Measurements from ENCODE around the gene MATK.

Gene MATK

GRCh38 chr19:3805859-3806258 is 19.7 kb upstream of the MATK start:
- H3K4me3 ChIP-seq (ENCODE audit: insufficient read depth, low read depth, low read length, poor library complexity, severe bottlenecking) = no peak overlapping the region
- H3K9me3 ChIP-seq (ENCODE audit: control insufficient read depth, low read length) = no peaks in the 10 kb centered on the region
- no peaks in the 10 kb centered on the region for H3K27me3 ChIP-seq (replicated peaks; ENCODE audit: control insufficient read depth, insufficient read depth, low read length, poor library complexity, severe bottlenecking)
- no peaks in the 10 kb centered on the region for H3K36me3 ChIP-seq (ENCODE audit: control insufficient read depth, insufficient read depth, low read length)
- no peak for DNase-seq
- no peak overlapping the region for H3K27ac ChIP-seq (ENCODE audit: insufficient read depth, low read length, poor library complexity, severe bottlenecking)
- H3K4me1 ChIP-seq (ENCODE audit: control insufficient read depth, insufficient read depth, low read length, poor library complexity, severe bottlenecking) = peaks cover 11% of the 10 kb centered on the region

DNA sequence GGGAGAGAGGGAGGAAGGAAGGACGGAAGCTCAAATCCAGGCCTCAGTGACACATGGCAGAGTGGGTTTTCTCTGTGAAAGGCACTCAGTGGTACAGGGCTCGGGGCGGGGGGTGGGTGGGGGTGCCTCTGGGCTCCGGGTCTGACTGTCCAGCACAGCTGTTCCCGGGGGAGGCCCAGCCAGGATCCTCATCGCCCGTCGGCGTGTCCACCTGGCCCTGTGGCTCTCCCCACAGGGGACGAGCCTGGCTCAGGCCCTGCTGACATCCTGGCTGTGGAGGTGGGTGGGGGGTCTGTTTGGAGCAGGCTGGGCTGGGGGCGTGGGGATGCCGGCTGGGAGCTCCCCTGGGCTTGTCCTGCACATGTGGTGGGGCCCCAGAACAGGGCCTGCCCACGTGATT is 18.2 kb upstream of the MATK start:
- no peak for DNase-seq
- no peaks in the 10 kb centered on the region for H3K9me3 ChIP-seq (ENCODE audit: control insufficient read depth, low read length)
- no peaks in the 10 kb centered on the region for H3K27me3 ChIP-seq (replicated peaks; ENCODE audit: control insufficient read depth, insufficient read depth, low read length, poor library complexity, severe bottlenecking)
- no peaks in the 10 kb centered on the region for H3K36me3 ChIP-seq (ENCODE audit: control insufficient read depth, insufficient read depth, low read length)
- no peak overlapping the region for H3K27ac ChIP-seq (ENCODE audit: insufficient read depth, low read length, poor library complexity, severe bottlenecking)
- no peak overlapping the region for H3K4me3 ChIP-seq (ENCODE audit: insufficient read depth, low read depth, low read length, poor library complexity, severe bottlenecking)
- peaks cover 12% of the 10 kb centered on the region for H3K4me1 ChIP-seq (ENCODE audit: control insufficient read depth, insufficient read depth, low read length, poor library complexity, severe bottlenecking)

DNA sequence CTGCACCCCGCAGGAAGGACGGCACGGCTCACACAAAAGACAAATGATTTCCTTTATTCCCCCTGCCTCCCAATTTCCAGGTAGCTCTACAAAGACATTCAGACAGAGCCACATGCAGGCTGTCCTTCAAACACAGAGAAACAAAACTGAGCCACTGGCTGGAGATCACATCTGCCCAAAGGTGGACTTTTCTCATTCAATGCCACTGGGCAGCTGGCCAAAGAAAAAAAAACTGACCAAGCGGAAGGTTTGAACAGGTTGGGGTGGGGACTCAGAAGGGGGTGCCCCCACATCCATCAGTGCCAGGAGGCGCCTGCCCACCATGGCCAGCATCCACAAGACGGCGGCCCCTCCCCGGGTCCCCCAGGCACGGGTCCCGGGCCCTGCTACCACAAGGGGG is 17.8 kb upstream of the MATK start:
- peaks cover 12% of the 10 kb centered on the region for H3K4me1 ChIP-seq (ENCODE audit: control insufficient read depth, insufficient read depth, low read length, poor library complexity, severe bottlenecking)
- no peak overlapping the region for H3K27ac ChIP-seq (ENCODE audit: insufficient read depth, low read length, poor library complexity, severe bottlenecking)
- H3K9me3 ChIP-seq (ENCODE audit: control insufficient read depth, low read length) = no peaks in the 10 kb centered on the region
- no peak for DNase-seq
- H3K4me3 ChIP-seq (ENCODE audit: insufficient read depth, low read depth, low read length, poor library complexity, severe bottlenecking) = no peak overlapping the region
- no peaks in the 10 kb centered on the region for H3K36me3 ChIP-seq (ENCODE audit: control insufficient read depth, insufficient read depth, low read length)
- no peaks in the 10 kb centered on the region for H3K27me3 ChIP-seq (replicated peaks; ENCODE audit: control insufficient read depth, insufficient read depth, low read length, poor library complexity, severe bottlenecking)

- Histone ChIP-seq H3K4me1 (ENCODE audit: control insufficient read depth, insufficient read depth, low read length, poor library complexity, severe bottlenecking) (peaks cover 12% of the 10 kb centered on the region), H3K9me3 (ENCODE audit: control insufficient read depth, low read length) (no peaks in the 10 kb centered on the region), H3K27me3 (replicated peaks; ENCODE audit: control insufficient read depth, insufficient read depth, low read length, poor library complexity, severe bottlenecking) (no peaks in the 10 kb centered on the region), H3K36me3 (ENCODE audit: control insufficient read depth, insufficient read depth, low read length) (no peaks in the 10 kb centered on the region), H3K27ac (ENCODE audit: insufficient read depth, low read length, poor library complexity, severe bottlenecking) (no peak overlapping the region), H3K4me3 (ENCODE audit: insufficient read depth, low read depth, low read length, poor library complexity, severe bottlenecking) (no peak overlapping the region)
- no peak for DNase-seq
Observed at GRCh38 chr19:3803114-3803888, 17.1 kb upstream of the MATK start.

DNA sequence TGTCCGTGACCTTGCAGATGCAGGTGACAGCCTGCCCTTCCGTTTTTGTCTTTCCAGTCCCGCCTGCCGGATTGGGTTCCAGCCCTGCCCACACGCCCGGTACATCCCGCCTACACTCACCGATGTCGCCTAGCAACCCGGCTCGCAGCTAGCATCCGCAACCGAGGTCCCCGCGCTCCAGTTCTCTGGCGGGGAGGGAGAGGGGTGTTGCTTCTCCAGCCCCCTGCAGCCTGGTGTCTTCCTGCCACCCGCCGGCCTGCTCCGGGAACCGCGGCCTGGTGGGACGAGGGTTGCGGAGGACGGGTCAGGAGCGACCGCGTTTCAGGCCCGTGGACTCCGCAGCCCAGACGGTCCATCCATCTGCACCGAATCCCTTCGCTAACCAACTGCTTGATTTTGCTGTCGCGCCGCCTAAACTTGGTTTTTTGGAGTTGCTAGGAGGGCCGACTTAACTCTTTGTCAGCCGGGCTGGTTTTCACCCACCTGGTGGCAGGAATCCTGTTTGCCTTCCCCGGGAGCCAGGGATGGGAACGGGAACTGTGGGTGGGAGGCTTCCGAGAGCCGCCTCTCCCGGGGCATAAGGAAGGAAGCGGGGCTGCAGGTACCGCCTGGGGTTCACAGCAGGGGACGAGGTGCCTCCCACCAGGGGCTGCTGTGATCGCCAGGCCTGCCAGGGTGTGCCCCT is 15.4 kb upstream of the MATK start:
- Histone ChIP-seq H3K36me3 (ENCODE audit: control insufficient read depth, insufficient read depth, low read length) (no peaks in the 10 kb centered on the region), H3K4me1 (ENCODE audit: control insufficient read depth, insufficient read depth, low read length, poor library complexity, severe bottlenecking) (peaks cover 12% of the 10 kb centered on the region), H3K27ac (ENCODE audit: insufficient read depth, low read length, poor library complexity, severe bottlenecking) (no peak overlapping the region), H3K9me3 (ENCODE audit: control insufficient read depth, low read length) (no peaks in the 10 kb centered on the region), H3K4me3 (ENCODE audit: insufficient read depth, low read depth, low read length, poor library complexity, severe bottlenecking) (peak overlapping the region; percentile 37), H3K27me3 (replicated peaks; ENCODE audit: control insufficient read depth, insufficient read depth, low read length, poor library complexity, severe bottlenecking) (no peaks in the 10 kb centered on the region)
- peak; percentile 37 to 45 (median 42) for DNase-seq

DNA sequence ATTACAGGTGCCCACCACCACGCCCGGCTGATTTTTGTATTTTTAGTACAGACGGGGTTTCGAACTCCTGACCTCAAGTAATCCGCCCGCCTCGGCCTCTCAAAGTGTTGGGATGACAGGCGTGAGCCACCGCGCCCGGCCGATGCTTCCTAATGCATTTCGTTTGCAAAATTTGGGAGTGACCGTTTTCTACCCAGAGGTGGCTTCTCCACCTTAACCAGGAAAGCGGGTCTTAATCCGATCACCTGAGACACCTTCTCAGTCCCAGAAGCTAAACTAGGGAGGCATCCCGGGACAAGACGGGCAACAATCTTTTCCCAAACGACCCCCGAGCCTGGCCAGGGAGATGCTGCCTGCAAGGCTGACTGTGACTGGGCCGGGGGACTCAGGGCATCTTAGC is 14.8 kb upstream of the MATK start:
- Histone ChIP-seq H3K36me3 (ENCODE audit: control insufficient read depth, insufficient read depth, low read length) (no peaks in the 10 kb centered on the region), H3K4me1 (ENCODE audit: control insufficient read depth, insufficient read depth, low read length, poor library complexity, severe bottlenecking) (peaks cover 12% of the 10 kb centered on the region), H3K9me3 (ENCODE audit: control insufficient read depth, low read length) (no peaks in the 10 kb centered on the region), H3K27ac (ENCODE audit: insufficient read depth, low read length, poor library complexity, severe bottlenecking) (no peak overlapping the region), H3K27me3 (replicated peaks; ENCODE audit: control insufficient read depth, insufficient read depth, low read length, poor library complexity, severe bottlenecking) (no peaks in the 10 kb centered on the region), H3K4me3 (ENCODE audit: insufficient read depth, low read depth, low read length, poor library complexity, severe bottlenecking) (peak overlapping the region; percentile 37)
- no peak for DNase-seq

DNA sequence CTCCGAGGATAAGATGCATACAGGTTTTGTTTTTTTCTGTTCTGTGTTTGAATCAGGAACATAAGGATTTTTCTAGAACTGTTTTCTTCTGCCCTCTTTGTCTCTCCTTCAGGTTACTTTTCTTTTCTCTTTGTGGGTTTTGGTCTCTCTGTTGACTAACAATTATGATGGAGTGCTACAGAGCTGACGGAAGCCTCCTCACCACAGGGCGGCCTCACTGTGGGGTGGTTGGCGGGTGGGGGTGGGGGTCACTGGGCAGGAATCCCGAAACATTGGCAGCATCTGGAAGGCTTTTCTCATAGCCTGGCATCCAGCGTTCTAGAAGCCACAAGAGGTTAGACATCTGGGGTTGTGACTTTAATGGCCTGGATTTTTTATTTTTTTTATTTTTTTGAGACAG is 12.0 kb upstream of the MATK start:
- Histone ChIP-seq H3K36me3 (ENCODE audit: control insufficient read depth, insufficient read depth, low read length) (no peaks in the 10 kb centered on the region), H3K27ac (ENCODE audit: insufficient read depth, low read length, poor library complexity, severe bottlenecking) (no peak overlapping the region), H3K4me3 (ENCODE audit: insufficient read depth, low read depth, low read length, poor library complexity, severe bottlenecking) (no peak overlapping the region), H3K4me1 (ENCODE audit: control insufficient read depth, insufficient read depth, low read length, poor library complexity, severe bottlenecking) (peaks cover 12% of the 10 kb centered on the region), H3K27me3 (replicated peaks; ENCODE audit: control insufficient read depth, insufficient read depth, low read length, poor library complexity, severe bottlenecking) (no peaks in the 10 kb centered on the region), H3K9me3 (ENCODE audit: control insufficient read depth, low read length) (no peaks in the 10 kb centered on the region)
- peak in 1 of 3 donors; percentile 28 for DNase-seq

DNA sequence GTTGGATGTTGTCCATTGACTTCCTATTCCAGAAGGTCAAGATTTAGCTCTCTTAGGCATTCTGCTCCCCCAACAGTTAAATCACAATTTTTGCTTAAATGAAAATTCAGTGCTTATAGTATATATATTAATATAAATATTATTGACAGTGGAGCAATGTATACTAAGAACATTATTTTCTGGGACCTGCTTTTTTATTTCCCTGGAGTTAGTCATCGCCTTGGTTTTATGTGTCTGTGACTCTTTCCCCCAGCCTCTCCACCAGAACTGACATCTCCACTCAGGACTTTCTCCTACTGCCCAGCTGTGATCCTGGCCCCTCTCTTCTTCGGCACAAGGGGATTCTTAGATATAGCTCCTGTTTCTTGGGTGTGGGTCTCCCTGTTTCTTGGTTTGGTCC is 10.2 kb upstream of the MATK start:
- DNase-seq = no peak

DNA sequence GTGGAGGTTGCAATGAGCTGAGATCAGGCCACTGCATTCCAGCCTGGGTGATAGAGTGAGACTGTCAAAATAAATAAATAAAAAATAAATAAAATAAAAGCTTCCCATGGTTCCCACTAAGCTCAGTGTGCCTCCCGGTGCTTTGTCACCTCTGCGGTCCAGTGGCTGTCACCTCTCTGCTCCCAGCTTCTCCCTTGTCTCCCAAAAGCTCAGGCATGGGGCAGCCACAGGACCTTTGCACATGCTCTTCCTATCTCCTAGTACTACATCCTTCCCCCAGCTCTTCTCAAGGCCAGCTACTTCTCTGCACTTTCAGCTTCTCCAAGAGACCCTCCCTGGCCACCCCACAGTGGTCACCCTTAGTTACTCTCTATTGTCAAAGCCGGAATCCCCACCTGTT is 7.6 kb upstream of the MATK start:
- Histone ChIP-seq H3K36me3 (ENCODE audit: control insufficient read depth, insufficient read depth, low read length) (no peaks in the 10 kb centered on the region), H3K4me3 (ENCODE audit: insufficient read depth, low read depth, low read length, poor library complexity, severe bottlenecking) (no peak overlapping the region), H3K4me1 (ENCODE audit: control insufficient read depth, insufficient read depth, low read length, poor library complexity, severe bottlenecking) (no peaks in the 10 kb centered on the region), H3K27me3 (replicated peaks; ENCODE audit: control insufficient read depth, insufficient read depth, low read length, poor library complexity, severe bottlenecking) (no peaks in the 10 kb centered on the region), H3K27ac (ENCODE audit: insufficient read depth, low read length, poor library complexity, severe bottlenecking) (no peak overlapping the region), H3K9me3 (ENCODE audit: control insufficient read depth, low read length) (no peaks in the 10 kb centered on the region)
- DNase-seq = no peak

More for the DNA sequence above, 10.2 kb upstream of the MATK start:
- no peak overlapping the region for H3K4me3 ChIP-seq (ENCODE audit: insufficient read depth, low read depth, low read length, poor library complexity, severe bottlenecking)
- H3K27ac ChIP-seq (ENCODE audit: insufficient read depth, low read length, poor library complexity, severe bottlenecking) = no peak overlapping the region
- no peaks in the 10 kb centered on the region for H3K27me3 ChIP-seq (replicated peaks; ENCODE audit: control insufficient read depth, insufficient read depth, low read length, poor library complexity, severe bottlenecking)
- H3K36me3 ChIP-seq (ENCODE audit: control insufficient read depth, insufficient read depth, low read length) = no peaks in the 10 kb centered on the region
- no peaks in the 10 kb centered on the region for H3K9me3 ChIP-seq (ENCODE audit: control insufficient read depth, low read length)
- H3K4me1 ChIP-seq (ENCODE audit: control insufficient read depth, insufficient read depth, low read length, poor library complexity, severe bottlenecking) = peaks cover 6% of the 10 kb centered on the region

DNA sequence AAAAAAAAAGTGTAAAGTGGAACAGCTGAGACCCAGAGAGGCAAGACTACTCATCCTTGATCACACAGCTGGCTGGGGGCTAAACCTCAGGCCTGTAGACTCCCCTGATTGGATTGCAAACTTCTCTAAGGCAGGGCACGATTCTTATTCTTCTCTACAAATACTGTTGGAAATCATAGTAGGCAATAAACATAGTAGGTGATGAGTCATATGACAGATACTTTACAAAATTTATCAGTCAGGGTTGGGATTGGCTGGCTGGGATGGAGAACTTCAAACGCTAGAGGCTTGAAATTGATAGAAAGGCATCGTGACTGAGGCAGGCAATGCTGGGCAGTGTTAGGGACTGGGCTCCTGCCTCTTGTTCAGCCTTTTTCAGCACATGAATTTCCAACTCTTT is 5.9 kb upstream of the MATK start:
- Histone ChIP-seq H3K27ac (ENCODE audit: insufficient read depth, low read length, poor library complexity, severe bottlenecking) (no peak overlapping the region), H3K4me3 (ENCODE audit: insufficient read depth, low read depth, low read length, poor library complexity, severe bottlenecking) (no peak overlapping the region), H3K27me3 (replicated peaks; ENCODE audit: control insufficient read depth, insufficient read depth, low read length, poor library complexity, severe bottlenecking) (no peaks in the 10 kb centered on the region), H3K4me1 (ENCODE audit: control insufficient read depth, insufficient read depth, low read length, poor library complexity, severe bottlenecking) (no peaks in the 10 kb centered on the region), H3K36me3 (ENCODE audit: control insufficient read depth, insufficient read depth, low read length) (no peaks in the 10 kb centered on the region), H3K9me3 (ENCODE audit: control insufficient read depth, low read length) (no peaks in the 10 kb centered on the region)
- no peak for DNase-seq
